ENCODE data around the gene B4GAT1.

DNA sequence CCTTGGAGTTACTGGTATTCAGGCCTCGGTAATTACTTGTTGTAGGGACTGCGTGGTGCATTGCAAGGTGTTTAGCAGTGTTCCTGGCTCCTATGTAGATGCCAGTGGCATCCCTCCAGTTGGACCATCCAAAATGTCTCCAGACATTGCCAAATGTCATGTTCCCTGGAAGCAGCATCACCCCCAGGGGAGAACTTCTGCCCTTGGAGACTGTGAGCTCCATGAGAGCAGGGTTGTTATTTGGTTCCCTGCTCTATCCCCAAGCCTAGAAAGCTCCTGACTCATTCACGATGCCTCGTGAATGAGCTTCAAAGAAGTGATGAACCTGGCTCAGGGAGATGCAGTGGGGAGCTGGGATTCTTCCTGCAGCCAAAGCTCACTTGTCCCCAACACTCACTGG is 25.8 kb downstream of the B4GAT1 start:
- TF ChIP-seq, protein P1, sequence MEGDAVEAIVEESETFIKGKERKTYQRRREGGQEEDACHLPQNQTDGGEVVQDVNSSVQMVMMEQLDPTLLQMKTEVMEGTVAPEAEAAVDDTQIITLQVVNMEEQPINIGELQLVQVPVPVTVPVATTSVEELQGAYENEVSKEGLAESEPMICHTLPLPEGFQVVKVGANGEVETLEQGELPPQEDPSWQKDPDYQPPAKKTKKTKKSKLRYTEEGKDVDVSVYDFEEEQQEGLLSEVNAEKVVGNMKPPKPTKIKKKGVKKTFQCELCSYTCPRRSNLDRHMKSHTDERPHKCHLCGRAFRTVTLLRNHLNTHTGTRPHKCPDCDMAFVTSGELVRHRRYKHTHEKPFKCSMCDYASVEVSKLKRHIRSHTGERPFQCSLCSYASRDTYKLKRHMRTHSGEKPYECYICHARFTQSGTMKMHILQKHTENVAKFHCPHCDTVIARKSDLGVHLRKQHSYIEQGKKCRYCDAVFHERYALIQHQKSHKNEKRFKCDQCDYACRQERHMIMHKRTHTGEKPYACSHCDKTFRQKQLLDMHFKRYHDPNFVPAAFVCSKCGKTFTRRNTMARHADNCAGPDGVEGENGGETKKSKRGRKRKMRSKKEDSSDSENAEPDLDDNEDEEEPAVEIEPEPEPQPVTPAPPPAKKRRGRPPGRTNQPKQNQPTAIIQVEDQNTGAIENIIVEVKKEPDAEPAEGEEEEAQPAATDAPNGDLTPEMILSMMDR (IDR thresholded peaks at IDR 0.05) = no peak
- peak in 1 of 2 donors; percentile 28 for TF ChIP-seq EP300 (IDR thresholded peaks at IDR 0.05)

All from tibial nerve (tissue), 4 donors.